ENCODE data around the gene ZFP36L2. TPM values are rescaled to one million over a fixed set of nuclear protein-coding genes. Genes with fewer than 3 reads are reported as not detected.

ZFP36L2 gene
- total RNA-seq, 4 donors from 2014 or later = 50.9 to 83.2 (median 73.4) TPM

DNA sequence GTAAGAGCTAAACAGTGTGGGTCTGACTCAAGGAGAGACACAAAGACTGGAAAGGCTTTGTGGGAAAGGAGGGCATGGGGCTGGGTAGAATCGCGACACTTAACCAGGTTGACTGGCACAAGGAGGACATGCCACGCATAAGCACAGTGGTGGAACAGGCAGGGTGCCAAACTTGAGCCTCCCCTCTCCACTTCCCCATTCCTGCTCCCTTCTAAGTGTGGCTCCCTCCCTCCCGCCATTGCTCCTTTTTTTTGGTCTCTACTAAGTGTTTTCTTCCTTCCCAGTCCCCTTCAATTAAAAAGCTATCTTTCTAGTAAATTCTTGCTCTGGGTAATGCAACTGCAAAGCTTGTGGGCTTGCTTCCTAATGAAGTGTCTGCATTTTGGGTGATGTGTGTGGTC, 40.3 kb upstream of the ZFP36L2 start:
- no peaks in the 10 kb centered on the region for H3K27me3 ChIP-seq
- peak overlapping the region in 3 of 4 donors; percentile 79 to 88 (median 84) for H3K27ac ChIP-seq
- WGBS, 2 donors (ENCODE audit: low coverage in 1 of 2) = 68 to 69% methylated on average over 3 to 4 of the region's 4 CpGs
- no peaks in the 10 kb centered on the region for H3K9me3 ChIP-seq
- H3K4me1 ChIP-seq = peaks cover 6 to 79% (median 41%) of the 10 kb centered on the region in 3 donors
- no peak overlapping the region for H3K4me3 ChIP-seq
- no peaks in the 10 kb centered on the region for H3K36me3 ChIP-seq
- no peak for ATAC-seq
- TF ChIP-seq, protein P1, sequence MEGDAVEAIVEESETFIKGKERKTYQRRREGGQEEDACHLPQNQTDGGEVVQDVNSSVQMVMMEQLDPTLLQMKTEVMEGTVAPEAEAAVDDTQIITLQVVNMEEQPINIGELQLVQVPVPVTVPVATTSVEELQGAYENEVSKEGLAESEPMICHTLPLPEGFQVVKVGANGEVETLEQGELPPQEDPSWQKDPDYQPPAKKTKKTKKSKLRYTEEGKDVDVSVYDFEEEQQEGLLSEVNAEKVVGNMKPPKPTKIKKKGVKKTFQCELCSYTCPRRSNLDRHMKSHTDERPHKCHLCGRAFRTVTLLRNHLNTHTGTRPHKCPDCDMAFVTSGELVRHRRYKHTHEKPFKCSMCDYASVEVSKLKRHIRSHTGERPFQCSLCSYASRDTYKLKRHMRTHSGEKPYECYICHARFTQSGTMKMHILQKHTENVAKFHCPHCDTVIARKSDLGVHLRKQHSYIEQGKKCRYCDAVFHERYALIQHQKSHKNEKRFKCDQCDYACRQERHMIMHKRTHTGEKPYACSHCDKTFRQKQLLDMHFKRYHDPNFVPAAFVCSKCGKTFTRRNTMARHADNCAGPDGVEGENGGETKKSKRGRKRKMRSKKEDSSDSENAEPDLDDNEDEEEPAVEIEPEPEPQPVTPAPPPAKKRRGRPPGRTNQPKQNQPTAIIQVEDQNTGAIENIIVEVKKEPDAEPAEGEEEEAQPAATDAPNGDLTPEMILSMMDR (IDR thresholded peaks at IDR 0.05) = no peak
- TF ChIP-seq POLR2A (IDR thresholded peaks at IDR 0.05) = no peak

DNA sequence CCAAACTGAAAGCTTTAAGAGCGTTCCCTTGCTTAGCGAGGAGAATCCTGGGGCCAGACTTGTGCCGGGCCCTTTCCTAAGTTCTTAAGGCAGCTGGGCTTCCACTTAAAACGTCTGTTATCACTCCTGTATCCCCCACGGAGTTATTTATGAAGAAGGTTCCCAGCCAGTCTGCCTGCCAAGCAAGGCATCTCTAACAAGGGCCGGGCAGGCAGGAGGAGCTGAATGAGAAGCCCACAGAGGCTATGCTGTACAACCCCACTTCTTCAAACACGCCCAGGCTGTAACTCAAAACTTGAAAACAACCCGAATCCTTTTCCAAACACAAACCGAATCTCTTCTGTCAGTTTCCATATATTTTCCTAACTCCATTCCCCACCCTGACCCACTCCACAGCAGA, 39.0 kb upstream of the ZFP36L2 start:
- H3K27me3 ChIP-seq = no peaks in the 10 kb centered on the region
- WGBS, 2 donors (ENCODE audit: low coverage in 1 of 2) = 18 to 50% methylated on average over 2 to 9 of the region's 9 CpGs
- peak overlapping the region; percentile 24 to 88 (median 80) for H3K27ac ChIP-seq
- no peak for ATAC-seq
- no peaks in the 10 kb centered on the region for H3K36me3 ChIP-seq
- TF ChIP-seq EP300 (IDR thresholded peaks at IDR 0.05) (no peak), POLR2AphosphoS5 (IDR thresholded peaks at IDR 0.05) (no peak)
- H3K4me3 ChIP-seq = peak overlapping the region in 1 of 2 donors; percentile 10
- peaks cover 5 to 78% (median 39%) of the 10 kb centered on the region in 3 donors for H3K4me1 ChIP-seq
- no peaks in the 10 kb centered on the region for H3K9me3 ChIP-seq

DNA sequence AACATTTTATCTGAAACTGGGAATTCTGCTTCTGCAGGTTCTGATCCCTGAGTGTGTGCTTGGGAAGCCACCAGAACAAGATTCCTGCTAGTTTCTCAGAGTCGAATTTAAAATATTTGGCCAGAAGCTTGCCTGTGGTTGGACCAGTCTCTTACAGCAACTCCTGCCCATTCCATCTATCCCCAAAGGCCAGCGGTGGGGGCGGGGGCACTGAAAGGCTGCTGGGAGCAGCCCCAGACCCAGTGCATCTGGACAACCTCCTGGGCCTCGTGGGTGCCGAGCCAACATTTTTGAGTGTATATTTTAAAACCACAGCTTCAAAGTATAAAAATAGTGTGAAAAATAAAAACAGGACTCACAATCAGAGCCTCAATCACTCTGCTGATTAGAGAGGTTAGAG, 38.6 kb upstream of the ZFP36L2 start:
- H3K9me3 ChIP-seq = no peaks in the 10 kb centered on the region
- H3K36me3 ChIP-seq = no peaks in the 10 kb centered on the region
- TF ChIP-seq POLR2AphosphoS5 (IDR thresholded peaks at IDR 0.05) (no peak), EP300 (IDR thresholded peaks at IDR 0.05) (no peak)
- TF ChIP-seq, protein P1 (IDR thresholded peaks at IDR 0.05) = no peak
- ATAC-seq = no peak
- H3K4me3 ChIP-seq = peak overlapping the region in 1 of 2 donors; percentile 10
- no peaks in the 10 kb centered on the region for H3K27me3 ChIP-seq
- WGBS, 2 donors (ENCODE audit: low coverage in 1 of 2) = 21 to 30% methylated on average over 2 to 3 of the region's 5 CpGs
- peak overlapping the region; percentile 24 to 88 (median 80) for H3K27ac ChIP-seq
- H3K4me1 ChIP-seq = peaks cover 1 to 74% (median 35%) of the 10 kb centered on the region in 3 donors

DNA sequence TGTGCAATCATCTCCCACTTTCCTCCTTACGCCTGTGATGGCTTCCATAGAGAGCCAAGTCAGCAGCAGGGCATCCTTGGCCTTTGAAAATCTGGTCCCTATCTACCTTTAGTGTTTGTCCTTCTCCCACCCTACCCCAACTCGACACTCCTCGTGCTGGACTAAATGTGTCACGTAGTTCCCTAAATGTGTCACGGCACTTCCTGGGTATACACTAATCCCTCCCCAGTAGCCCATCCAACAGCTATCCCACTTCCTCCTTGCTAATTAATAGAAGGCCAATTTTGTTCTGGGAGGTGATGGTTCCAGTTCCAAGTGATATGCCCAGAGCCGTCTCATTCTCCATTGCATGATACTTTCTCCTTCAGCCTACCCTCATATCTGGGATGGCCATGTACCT, 36.5 kb upstream of the ZFP36L2 start:
- no peak for ATAC-seq
- Histone ChIP-seq H3K36me3 (no peaks in the 10 kb centered on the region), H3K9me3 (no peaks in the 10 kb centered on the region), H3K4me3 (no peak overlapping the region), H3K4me1 (peaks cover 0 to 71% (median 14%) of the 10 kb centered on the region in 3 donors), H3K27me3 (no peaks in the 10 kb centered on the region), H3K27ac (no peak overlapping the region)
- TF ChIP-seq EP300 (IDR thresholded peaks at IDR 0.05) = no peak
- no peak for TF ChIP-seq POLR2AphosphoS5 (IDR thresholded peaks at IDR 0.05)
- no peak for TF ChIP-seq POLR2A (IDR thresholded peaks at IDR 0.05)
- TF ChIP-seq, protein P1 (IDR thresholded peaks at IDR 0.05) = no peak
- 88 to 93% methylated on average over 6 of the region's 6 CpGs for WGBS, 2 donors (ENCODE audit: low coverage in 1 of 2)

DNA sequence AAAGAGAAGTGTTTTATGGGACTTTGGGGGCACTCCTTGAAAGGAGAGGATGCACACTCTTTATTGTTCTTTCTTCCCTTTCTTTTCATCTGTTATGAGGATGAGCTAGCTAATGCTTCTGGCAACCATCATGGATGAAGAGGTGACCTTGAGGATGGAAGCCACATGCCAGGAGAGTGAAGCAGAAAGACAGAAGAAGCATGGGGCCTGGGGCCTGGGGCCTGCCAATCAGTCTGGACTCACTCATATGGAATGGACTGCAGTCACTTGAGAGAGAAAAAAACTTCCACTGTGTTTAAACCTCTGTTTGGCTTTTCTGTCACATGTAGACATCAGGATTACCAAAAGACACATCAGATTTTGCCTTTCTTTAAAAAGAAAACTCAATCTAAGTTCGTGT, 35.8 kb upstream of the ZFP36L2 start:
- H3K36me3 ChIP-seq = no peaks in the 10 kb centered on the region
- no peak for ATAC-seq
- no peak overlapping the region for H3K27ac ChIP-seq
- H3K4me3 ChIP-seq = no peak overlapping the region
- TF ChIP-seq POLR2A (IDR thresholded peaks at IDR 0.05) (no peak), EP300 (IDR thresholded peaks at IDR 0.05) (no peak), POLR2AphosphoS5 (IDR thresholded peaks at IDR 0.05) (no peak)
- TF ChIP-seq, protein P1 (IDR thresholded peaks at IDR 0.05) = no peak
- no peaks in the 10 kb centered on the region for H3K27me3 ChIP-seq
- peaks cover 0 to 71% (median 12%) of the 10 kb centered on the region in 3 donors for H3K4me1 ChIP-seq
- WGBS, 2 donors (ENCODE audit: low coverage in 1 of 2) = 44 to 85% methylated on average over 1 of the region's 1 CpG
- no peaks in the 10 kb centered on the region for H3K9me3 ChIP-seq

Measured in gastroesophageal sphincter (tissue), 4 donors.